ENCODE data around the gene TMEM92. TPM values are rescaled to one million over a fixed set of nuclear protein-coding genes. Genes with fewer than 3 reads are reported as not detected.
"Not testable (repeated sequence)": the region's sequence is repeated elsewhere in the genome, so short reads cannot be mapped to it uniquely, and the experiment has no call there.

The TMEM92 gene
- polyA plus RNA-seq, 3 donors from 2014 or later, result not detected

- no peaks in the 10 kb centered on the region for H3K9me3 Mint-ChIP-seq
- no peak for DNase-seq
- H3K27me3 Mint-ChIP-seq (ENCODE audit: low read depth in 3 of 3), result peaks cover 4 to 10% (median 5%) of the 10 kb centered on the region in 3 donors
- H3K4me3 Mint-ChIP-seq, result no peak overlapping the region
- no peak overlapping the region for H3K27ac Mint-ChIP-seq
- no peaks in the 10 kb centered on the region for H3K36me3 Mint-ChIP-seq
- no peaks in the 10 kb centered on the region for H3K4me1 Mint-ChIP-seq
These were observed 36.3 kb downstream of the TMEM92 start for GRCh38 chr17:50310455-50311111.

- H3K9me3 Mint-ChIP-seq, result no peaks in the 10 kb centered on the region
- H3K4me3 Mint-ChIP-seq, result no peak overlapping the region
- no peak overlapping the region for H3K27ac Mint-ChIP-seq
- peaks cover 4 to 10% (median 5%) of the 10 kb centered on the region in 3 donors for H3K27me3 Mint-ChIP-seq (ENCODE audit: low read depth in 3 of 3)
- no peak for DNase-seq
- H3K4me1 Mint-ChIP-seq, result no peaks in the 10 kb centered on the region
- H3K36me3 Mint-ChIP-seq, result no peaks in the 10 kb centered on the region
These were observed 36.8 kb downstream of the TMEM92 start for GRCh38 chr17:50311112-50311460.

- Mint-ChIP-seq H3K27me3 (ENCODE audit: low read depth in 3 of 3) (peaks cover 3 to 8% (median 4%) of the 10 kb centered on the region in 3 donors), H3K9me3 (no peaks in the 10 kb centered on the region), H3K4me1 (no peaks in the 10 kb centered on the region), H3K27ac (no peak overlapping the region), H3K4me3 (no peak overlapping the region), H3K36me3 (no peaks in the 10 kb centered on the region)
- DNase-seq, result no peak
These were observed 37.2 kb downstream of the TMEM92 start for GRCh38 chr17:50311483-50311882.

GRCh38 chr17:50312308-50312707, 38.0 kb downstream of the TMEM92 start:
- Mint-ChIP-seq H3K27me3 (ENCODE audit: low read depth in 3 of 3) (peaks cover 2 to 8% (median 6%) of the 10 kb centered on the region in 3 donors), H3K4me3 (no peak overlapping the region), H3K9me3 (no peaks in the 10 kb centered on the region), H3K36me3 (no peaks in the 10 kb centered on the region), H3K4me1 (no peaks in the 10 kb centered on the region), H3K27ac (no peak overlapping the region)
- no peak for DNase-seq

GRCh38 chr17:50314456-50315011, 40.3 kb downstream of the TMEM92 start:
- H3K4me3 Mint-ChIP-seq, result no peak overlapping the region
- H3K36me3 Mint-ChIP-seq, result no peaks in the 10 kb centered on the region
- no peak for DNase-seq
- H3K4me1 Mint-ChIP-seq, result no peaks in the 10 kb centered on the region
- H3K9me3 Mint-ChIP-seq, result no peaks in the 10 kb centered on the region
- H3K27me3 Mint-ChIP-seq (ENCODE audit: low read depth in 3 of 3), result peaks cover 3 to 8% (median 6%) of the 10 kb centered on the region in 3 donors
- no peak overlapping the region for H3K27ac Mint-ChIP-seq

- H3K4me3 Mint-ChIP-seq, result no peak overlapping the region
- no peak overlapping the region for H3K27ac Mint-ChIP-seq
- peaks cover 2 to 7% (median 4%) of the 10 kb centered on the region in 3 donors for H3K27me3 Mint-ChIP-seq (ENCODE audit: low read depth in 3 of 3)
- no peaks in the 10 kb centered on the region for H3K4me1 Mint-ChIP-seq
- H3K9me3 Mint-ChIP-seq, result no peaks in the 10 kb centered on the region
- no peaks in the 10 kb centered on the region for H3K36me3 Mint-ChIP-seq
- DNase-seq, result no peak
These were observed 41.8 kb downstream of the TMEM92 start for GRCh38 chr17:50316016-50316587.

- H3K9me3 Mint-ChIP-seq; H3K4me3 Mint-ChIP-seq; H3K4me1 Mint-ChIP-seq; H3K27me3 Mint-ChIP-seq (ENCODE audit: low read depth in 3 of 3); H3K27ac Mint-ChIP-seq; DNase-seq; H3K36me3 Mint-ChIP-seq: not testable (repeated sequence)
These were observed 42.4 kb downstream of the TMEM92 start for GRCh38 chr17:50316660-50317059.

- Mint-ChIP-seq H3K4me1 (no peaks in the 10 kb centered on the region), H3K27me3 (ENCODE audit: low read depth in 3 of 3) (peaks cover 2 to 7% (median 4%) of the 10 kb centered on the region in 3 donors), H3K9me3 (no peaks in the 10 kb centered on the region), H3K4me3 (no peak overlapping the region), H3K36me3 (no peaks in the 10 kb centered on the region), H3K27ac (no peak overlapping the region)
- DNase-seq, result no peak
These were observed 42.9 kb downstream of the TMEM92 start for GRCh38 chr17:50317121-50317520.

- Mint-ChIP-seq H3K27me3 (ENCODE audit: low read depth in 3 of 3) (peaks cover 2% of the 10 kb centered on the region in 3 donors), H3K27ac (no peak overlapping the region), H3K4me3 (no peak overlapping the region), H3K4me1 (no peaks in the 10 kb centered on the region), H3K36me3 (no peaks in the 10 kb centered on the region), H3K9me3 (no peaks in the 10 kb centered on the region)
- DNase-seq, result no peak
These were observed 44.4 kb downstream of the TMEM92 start for GRCh38 chr17:50318501-50319285.

GRCh38 chr17:50319306-50320004, 45.2 kb downstream of the TMEM92 start:
- H3K36me3 Mint-ChIP-seq, result no peaks in the 10 kb centered on the region
- H3K4me1 Mint-ChIP-seq, result no peaks in the 10 kb centered on the region
- peaks cover 0 to 2% (median 2%) of the 10 kb centered on the region in 3 donors for H3K27me3 Mint-ChIP-seq (ENCODE audit: low read depth in 3 of 3)
- H3K9me3 Mint-ChIP-seq, result no peaks in the 10 kb centered on the region
- H3K4me3 Mint-ChIP-seq, result no peak overlapping the region
- DNase-seq, result no peak
- no peak overlapping the region for H3K27ac Mint-ChIP-seq

- Mint-ChIP-seq H3K36me3 (no peaks in the 10 kb centered on the region), H3K27me3 (ENCODE audit: low read depth in 3 of 3) (peaks cover 1 to 3% (median 2%) of the 10 kb centered on the region in 3 donors), H3K27ac (no peak overlapping the region), H3K4me3 (no peak overlapping the region), H3K9me3 (no peaks in the 10 kb centered on the region), H3K4me1 (no peaks in the 10 kb centered on the region)
- DNase-seq, result no peak
These were observed 48.0 kb downstream of the TMEM92 start for GRCh38 chr17:50322271-50322670.

GRCh38 chr17:50323060-50323459, 48.8 kb downstream of the TMEM92 start:
- Mint-ChIP-seq H3K27ac (no peak overlapping the region), H3K9me3 (no peaks in the 10 kb centered on the region), H3K27me3 (ENCODE audit: low read depth in 3 of 3) (peaks cover 1 to 3% (median 2%) of the 10 kb centered on the region in 3 donors), H3K4me3 (no peak overlapping the region), H3K36me3 (no peaks in the 10 kb centered on the region), H3K4me1 (no peaks in the 10 kb centered on the region)
- no peak for DNase-seq

GRCh38 chr17:50325906-50326305, 51.6 kb downstream of the TMEM92 start:
- Mint-ChIP-seq H3K27ac (no peak overlapping the region), H3K27me3 (ENCODE audit: low read depth in 3 of 3) (peaks cover 1 to 4% (median 3%) of the 10 kb centered on the region in 3 donors), H3K4me1 (no peaks in the 10 kb centered on the region), H3K36me3 (no peaks in the 10 kb centered on the region), H3K9me3 (no peaks in the 10 kb centered on the region), H3K4me3 (no peak overlapping the region)
- no peak for DNase-seq
